ENCODE results near the gene LRP1. TPM values are rescaled to one million over a fixed set of nuclear protein-coding genes. Genes with fewer than 3 reads are reported as not detected.

Gene LRP1
- total and polyA plus RNA-seq, 2 of the 13 experiments (the other 11 are each of a cell fraction or from before 2014, with no cell fraction given): 14.7 to 30.8 TPM

DNA sequence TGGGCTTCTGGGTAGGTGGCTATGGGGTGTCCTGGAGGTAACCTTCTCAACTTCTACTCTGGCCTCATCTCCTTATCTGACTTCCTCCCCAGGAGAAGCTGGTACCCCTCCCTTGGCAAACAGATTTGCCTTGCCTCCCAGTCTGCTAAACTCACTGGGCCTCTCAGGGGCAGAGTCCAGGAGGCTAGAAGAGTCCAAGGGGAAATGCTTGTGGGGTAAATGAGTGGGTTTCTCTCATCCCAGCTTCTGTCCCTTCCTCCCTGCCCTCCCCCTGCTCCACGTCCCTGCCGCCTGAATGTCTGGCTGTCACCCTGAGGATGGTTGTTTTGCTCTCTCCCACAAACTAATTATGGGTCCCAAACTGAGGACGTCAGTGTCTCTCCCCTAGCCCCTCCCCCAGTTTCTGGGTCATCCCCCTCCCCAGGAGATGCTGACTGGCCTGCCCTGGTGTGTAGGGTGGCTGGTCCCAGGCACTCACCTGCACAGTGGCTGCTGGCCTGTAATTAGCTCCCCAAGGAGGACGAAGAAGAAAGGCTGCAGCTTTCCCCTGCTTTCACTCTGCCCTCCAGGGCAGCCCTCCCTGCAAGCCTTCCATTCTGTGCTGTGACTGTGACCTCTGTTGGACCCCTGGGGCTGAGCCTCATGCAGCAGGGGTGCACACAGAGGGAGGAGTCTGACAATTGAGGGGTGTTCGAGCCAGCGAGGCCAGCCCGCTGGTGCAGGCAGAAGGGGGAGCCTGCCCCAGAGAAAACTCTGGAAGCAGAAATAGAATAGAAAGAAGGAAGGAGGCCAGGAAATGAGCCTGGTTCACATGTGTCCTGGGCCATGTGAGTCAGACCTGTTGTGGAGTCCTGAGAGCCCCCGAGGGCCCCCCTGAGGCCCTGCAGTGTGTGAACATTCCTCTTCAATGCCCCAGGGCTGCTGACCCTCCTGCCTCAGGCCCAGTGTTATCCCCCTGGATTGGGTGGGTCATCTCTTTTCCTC is 19.0 kb downstream of the LRP1 start, which contains the start of gene LRP1-AS (continued):
- TF ChIP-seq, protein P1, sequence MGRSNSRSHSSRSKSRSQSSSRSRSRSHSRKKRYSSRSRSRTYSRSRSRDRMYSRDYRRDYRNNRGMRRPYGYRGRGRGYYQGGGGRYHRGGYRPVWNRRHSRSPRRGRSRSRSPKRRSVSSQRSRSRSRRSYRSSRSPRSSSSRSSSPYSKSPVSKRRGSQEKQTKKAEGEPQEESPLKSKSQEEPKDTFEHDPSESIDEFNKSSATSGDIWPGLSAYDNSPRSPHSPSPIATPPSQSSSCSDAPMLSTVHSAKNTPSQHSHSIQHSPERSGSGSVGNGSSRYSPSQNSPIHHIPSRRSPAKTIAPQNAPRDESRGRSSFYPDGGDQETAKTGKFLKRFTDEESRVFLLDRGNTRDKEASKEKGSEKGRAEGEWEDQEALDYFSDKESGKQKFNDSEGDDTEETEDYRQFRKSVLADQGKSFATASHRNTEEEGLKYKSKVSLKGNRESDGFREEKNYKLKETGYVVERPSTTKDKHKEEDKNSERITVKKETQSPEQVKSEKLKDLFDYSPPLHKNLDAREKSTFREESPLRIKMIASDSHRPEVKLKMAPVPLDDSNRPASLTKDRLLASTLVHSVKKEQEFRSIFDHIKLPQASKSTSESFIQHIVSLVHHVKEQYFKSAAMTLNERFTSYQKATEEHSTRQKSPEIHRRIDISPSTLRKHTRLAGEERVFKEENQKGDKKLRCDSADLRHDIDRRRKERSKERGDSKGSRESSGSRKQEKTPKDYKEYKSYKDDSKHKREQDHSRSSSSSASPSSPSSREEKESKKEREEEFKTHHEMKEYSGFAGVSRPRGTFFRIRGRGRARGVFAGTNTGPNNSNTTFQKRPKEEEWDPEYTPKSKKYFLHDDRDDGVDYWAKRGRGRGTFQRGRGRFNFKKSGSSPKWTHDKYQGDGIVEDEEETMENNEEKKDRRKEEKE (IDR thresholded peaks at IDR 0.05): no peak
- TF ChIP-seq IRX3 (CRISPR knock-in tag; IDR thresholded peaks at IDR 0.05; ENCODE audit: borderline replicate concordance, low read depth): no peak
- TF ChIP-seq HNRNPLL (IDR thresholded peaks at IDR 0.05; ENCODE audit: low read depth, low read length, poor library complexity, severe bottlenecking): no peak
- TF ChIP-seq, protein P2, sequence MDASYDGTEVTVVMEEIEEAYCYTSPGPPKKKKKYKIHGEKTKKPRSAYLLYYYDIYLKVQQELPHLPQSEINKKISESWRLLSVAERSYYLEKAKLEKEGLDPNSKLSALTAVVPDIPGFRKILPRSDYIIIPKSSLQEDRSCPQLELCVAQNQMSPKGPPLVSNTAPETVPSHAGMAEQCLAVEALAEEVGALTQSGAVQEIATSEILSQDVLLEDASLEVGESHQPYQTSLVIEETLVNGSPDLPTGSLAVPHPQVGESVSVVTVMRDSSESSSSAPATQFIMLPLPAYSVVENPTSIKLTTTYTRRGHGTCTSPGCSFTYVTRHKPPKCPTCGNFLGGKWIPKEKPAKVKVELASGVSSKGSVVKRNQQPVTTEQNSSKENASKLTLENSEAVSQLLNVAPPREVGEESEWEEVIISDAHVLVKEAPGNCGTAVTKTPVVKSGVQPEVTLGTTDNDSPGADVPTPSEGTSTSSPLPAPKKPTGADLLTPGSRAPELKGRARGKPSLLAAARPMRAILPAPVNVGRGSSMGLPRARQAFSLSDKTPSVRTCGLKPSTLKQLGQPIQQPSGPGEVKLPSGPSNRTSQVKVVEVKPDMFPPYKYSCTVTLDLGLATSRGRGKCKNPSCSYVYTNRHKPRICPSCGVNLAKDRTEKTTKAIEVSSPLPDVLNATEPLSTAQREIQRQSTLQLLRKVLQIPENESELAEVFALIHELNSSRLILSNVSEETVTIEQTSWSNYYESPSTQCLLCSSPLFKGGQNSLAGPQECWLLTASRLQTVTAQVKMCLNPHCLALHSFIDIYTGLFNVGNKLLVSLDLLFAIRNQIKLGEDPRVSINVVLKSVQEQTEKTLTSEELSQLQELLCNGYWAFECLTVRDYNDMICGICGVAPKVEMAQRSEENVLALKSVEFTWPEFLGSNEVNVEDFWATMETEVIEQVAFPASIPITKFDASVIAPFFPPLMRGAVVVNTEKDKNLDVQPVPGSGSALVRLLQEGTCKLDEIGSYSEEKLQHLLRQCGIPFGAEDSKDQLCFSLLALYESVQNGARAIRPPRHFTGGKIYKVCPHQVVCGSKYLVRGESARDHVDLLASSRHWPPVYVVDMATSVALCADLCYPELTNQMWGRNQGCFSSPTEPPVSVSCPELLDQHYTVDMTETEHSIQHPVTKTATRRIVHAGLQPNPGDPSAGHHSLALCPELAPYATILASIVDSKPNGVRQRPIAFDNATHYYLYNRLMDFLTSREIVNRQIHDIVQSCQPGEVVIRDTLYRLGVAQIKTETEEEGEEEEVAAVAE (CRISPR knock-in tag; IDR thresholded peaks at IDR 0.05; ENCODE audit: borderline replicate concordance): no peak
- TF ChIP-seq ETV6 (CRISPR knock-in tag; conservative IDR thresholded peaks at IDR 0.05): no peak
- TF ChIP-seq, protein P3, sequence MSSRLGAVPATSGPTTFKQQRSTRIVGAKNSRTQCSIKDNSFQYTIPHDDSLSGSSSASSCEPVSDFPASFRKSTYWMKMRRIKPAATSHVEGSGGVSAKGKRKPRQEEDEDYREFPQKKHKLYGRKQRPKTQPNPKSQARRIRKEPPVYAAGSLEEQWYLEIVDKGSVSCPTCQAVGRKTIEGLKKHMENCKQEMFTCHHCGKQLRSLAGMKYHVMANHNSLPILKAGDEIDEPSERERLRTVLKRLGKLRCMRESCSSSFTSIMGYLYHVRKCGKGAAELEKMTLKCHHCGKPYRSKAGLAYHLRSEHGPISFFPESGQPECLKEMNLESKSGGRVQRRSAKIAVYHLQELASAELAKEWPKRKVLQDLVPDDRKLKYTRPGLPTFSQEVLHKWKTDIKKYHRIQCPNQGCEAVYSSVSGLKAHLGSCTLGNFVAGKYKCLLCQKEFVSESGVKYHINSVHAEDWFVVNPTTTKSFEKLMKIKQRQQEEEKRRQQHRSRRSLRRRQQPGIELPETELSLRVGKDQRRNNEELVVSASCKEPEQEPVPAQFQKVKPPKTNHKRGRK (CRISPR knock-in tag; IDR thresholded peaks at IDR 0.05): no peak
- no peak for TF ChIP-seq SUZ12 (IDR thresholded peaks at IDR 0.05; ENCODE audit: low read depth, low read length)
- TF ChIP-seq SMYD3 (CRISPR knock-in tag; IDR thresholded peaks at IDR 0.05): no peak
- no peak for TF ChIP-seq ZNF563 (CRISPR knock-in tag; IDR thresholded peaks at IDR 0.05)
- no peak for TF ChIP-seq MIXL1 (CRISPR knock-in tag; IDR thresholded peaks at IDR 0.05)
- TF ChIP-seq ZNF136 (CRISPR knock-in tag; IDR thresholded peaks at IDR 0.05; ENCODE audit: low read depth): no peak
- no peak for TF ChIP-seq ARNT (IDR thresholded peaks at IDR 0.05)
- no peak for TF ChIP-seq ZNF75D (CRISPR knock-in tag; IDR thresholded peaks at IDR 0.05; ENCODE audit: borderline replicate concordance)
- TF ChIP-seq NFYB (CRISPR knock-in tag; IDR thresholded peaks at IDR 0.05): no peak

Data from HepG2 (cell line).